ENCODE results near the gene SHISA8.

DNA sequence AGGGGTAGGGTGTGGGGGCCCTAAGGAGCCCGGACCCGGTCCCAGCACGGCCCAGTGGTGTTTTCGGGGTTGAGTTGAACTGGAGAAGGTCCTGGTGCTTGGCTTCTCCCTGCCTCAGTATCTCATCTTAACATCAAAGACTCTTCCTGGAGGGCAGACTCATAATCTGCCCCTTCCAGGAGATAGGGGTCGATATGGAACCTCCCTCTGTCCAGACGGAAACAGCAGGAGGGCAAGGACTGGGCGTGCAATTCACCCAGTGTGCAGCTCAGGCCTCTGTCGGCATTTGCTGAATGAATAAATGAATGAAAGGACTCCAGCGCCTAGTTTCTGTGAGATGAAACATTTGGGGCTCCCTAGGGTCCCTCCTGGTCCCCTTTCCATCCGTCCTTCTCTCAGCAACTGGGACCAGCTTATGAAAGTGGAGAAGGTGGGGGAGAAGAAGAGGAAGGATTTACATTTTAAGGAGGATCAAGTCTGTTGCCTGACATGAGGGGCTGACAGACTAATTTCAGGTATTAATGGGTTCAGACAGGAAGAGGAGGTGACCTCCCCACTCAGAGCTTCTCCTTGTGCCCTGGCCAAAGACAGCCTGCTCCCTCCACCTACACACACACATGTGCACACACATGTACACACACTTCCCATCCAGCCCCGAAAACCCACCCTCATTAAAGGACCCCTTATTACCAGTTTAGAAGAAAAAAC is 1.1 kb upstream of the SHISA8 start:
- TF ChIP-seq RFX5 (IDR thresholded peaks at IDR 0.05; ENCODE audit: low read depth, low read length) (no peak), POLR2AphosphoS5 (IDR thresholded peaks at IDR 0.05; ENCODE audit: low read length) (0 out of 2 replicates have a peak, but pooled peaks have one; percentile 4), POU2F2 (IDR thresholded peaks at IDR 0.05; ENCODE audit: borderline replicate concordance, low read depth, low read length) (no peak)
